Astrocyte (in vitro differentiated cells and primary cell): ENCODE measurements around the gene CYRIA. TPM values are rescaled to one million over a fixed set of nuclear protein-coding genes. Genes with fewer than 3 reads are reported as not detected.

Source experiments
- DNase-seq: peaks from one replicate; pipeline ENCODE4 v3.0.0-alpha.2; 2010; ENCODE audit warnings: low read depth
- FAIRE-seq: peaks from 2 replicates; lab custom pipeline; 2011; peaks lifted over from hg19 to GRCh38; lab: Jason Lieb, UNC
- H2AFZ ChIP-seq: 2 replicates; pipeline ENCODE4 v1.6.0; 2012; ENCODE audit warnings: low read depth, low read length, inconsistent platforms
- H3K27ac ChIP-seq: 2 replicates; pipeline ENCODE4 v1.5.1; 2011; ENCODE audit warnings: low read depth, low read length, inconsistent platforms
- H3K27me3 ChIP-seq: 2 replicates; pipeline ENCODE4 v1.6.0; 2011; ENCODE audit warnings: low read length, inconsistent platforms; ENCODE audit not compliant: insufficient read depth
- H3K36me3 ChIP-seq: 2 replicates; pipeline ENCODE4 v1.5.1; 2011; ENCODE audit warnings: low read length, inconsistent platforms; ENCODE audit not compliant: insufficient read depth
- H3K4me1 ChIP-seq: 2 replicates; pipeline ENCODE4 v1.5.1; 2011; ENCODE audit warnings: low read length, inconsistent platforms; ENCODE audit not compliant: insufficient read depth
- H3K4me2 ChIP-seq: 2 replicates; pipeline ENCODE4 v1.6.0; 2012; ENCODE audit warnings: low read length, inconsistent platforms
- H3K4me3 ChIP-seq: 2 replicates; pipeline ENCODE4 v1.5.1; 2011; ENCODE audit warnings: low read depth, mild to moderate bottlenecking, low read length, inconsistent platforms; ENCODE audit not compliant: insufficient read depth
- H3K79me2 ChIP-seq: 2 replicates; pipeline ENCODE4 v1.6.0; 2012; ENCODE audit warnings: mild to moderate bottlenecking, low read length, inconsistent platforms; ENCODE audit not compliant: insufficient read depth
- H3K9ac ChIP-seq: 2 replicates; pipeline ENCODE4 v1.6.0; 2012; ENCODE audit warnings: mild to moderate bottlenecking, low read length, inconsistent platforms
- H3K9me3 ChIP-seq: 2 replicates; pipeline ENCODE4 v1.5.1; 2012; ENCODE audit warnings: low read depth, mild to moderate bottlenecking, low read length, inconsistent platforms; ENCODE audit not compliant: insufficient read depth
- H4K20me1 ChIP-seq: 2 replicates; pipeline ENCODE4 v1.6.0; 2012; ENCODE audit warnings: low read length, inconsistent platforms; ENCODE audit not compliant: insufficient read depth
- H3K27ac Mint-ChIP-seq: one replicate; pipeline ENCODE4 v1.8.0; 2021; ENCODE audit warnings: mild to moderate bottlenecking, mixed read lengths; ENCODE audit not compliant: unreplicated experiment
- H3K27me3 Mint-ChIP-seq: one replicate; pipeline ENCODE4 v1.8.0; 2021; ENCODE audit warnings: low read depth, mixed read lengths; ENCODE audit not compliant: unreplicated experiment
- H3K36me3 Mint-ChIP-seq: one replicate; pipeline ENCODE4 v1.8.0; 2021; ENCODE audit warnings: low read depth, mixed read lengths; ENCODE audit not compliant: unreplicated experiment
- H3K4me1 Mint-ChIP-seq: one replicate; pipeline ENCODE4 v1.8.0; 2021; ENCODE audit warnings: low read depth, mixed read lengths; ENCODE audit not compliant: unreplicated experiment
- H3K4me3 Mint-ChIP-seq: one replicate; pipeline ENCODE4 v1.8.0; 2021; ENCODE audit warnings: mild to moderate bottlenecking, moderate library complexity, mixed read lengths; ENCODE audit not compliant: unreplicated experiment
- H3K9me3 Mint-ChIP-seq: one replicate; pipeline ENCODE4 v1.8.0; 2021; ENCODE audit warnings: mild to moderate bottlenecking, mixed read lengths; ENCODE audit not compliant: unreplicated experiment
- EZH2 ChIP-seq: IDR thresholded peaks from 2 replicates; pipeline ENCODE4 v1.6.1; 2012; ENCODE audit warnings: mild to moderate bottlenecking, low read length, inconsistent platforms; ENCODE audit not compliant: insufficient read depth
- total RNA-seq: library from RNA; stranded (reverse); gene quantifications from 2 replicates; pipeline ENCODE4 v1.2.1, GENCODE V29; 2021
- TF ChIP-seq, protein P1 (sequence below): IDR thresholded peaks from 2 replicates; pipeline ENCODE4 v1.5.1; 2011; ENCODE audit warnings: low read depth, mild to moderate bottlenecking, inconsistent platforms, low read length, moderate library complexity; ENCODE audit not compliant: insufficient read depth

CYRIA gene
- total RNA-seq, 1 donor from 2014 or later: 4.9 TPM

DNA sequence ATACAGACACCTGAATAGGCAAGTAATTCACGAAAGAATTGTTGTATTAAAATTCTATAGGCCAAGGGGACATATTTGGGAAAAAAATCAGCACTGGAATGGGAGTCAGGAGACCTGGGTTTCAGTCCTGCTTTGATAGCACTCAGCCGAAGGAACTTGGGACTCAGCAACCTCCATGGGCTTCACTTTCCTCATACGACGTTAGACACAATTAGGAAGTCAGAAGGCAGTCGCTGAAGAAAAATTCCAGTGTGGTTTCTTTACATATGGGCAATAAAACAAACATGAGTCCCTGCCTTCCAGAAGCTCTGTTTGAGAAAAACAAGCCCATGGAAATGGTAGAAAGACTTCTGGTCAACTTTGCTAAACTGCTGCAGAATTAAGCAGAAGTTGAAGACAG lies 15.1 kb upstream of the CYRIA start:
- H3K9me3 Mint-ChIP-seq: peaks cover 2% of the 10 kb centered on the region
- H3K27me3 ChIP-seq: no peaks in the 10 kb centered on the region
- no peak overlapping the region for H2AFZ ChIP-seq
- FAIRE-seq (no peak), DNase-seq (no peak)
- H3K27ac ChIP-seq: no peak overlapping the region
- H4K20me1 ChIP-seq: no peaks in the 10 kb centered on the region
- peaks cover 2% of the 10 kb centered on the region for H3K4me1 Mint-ChIP-seq
- no peaks in the 10 kb centered on the region for H3K36me3 Mint-ChIP-seq
- peaks cover 10% of the 10 kb centered on the region for H3K27me3 Mint-ChIP-seq
- H3K9me3 ChIP-seq: no peaks in the 10 kb centered on the region
- no peak for TF ChIP-seq EZH2
- TF ChIP-seq, protein P1, sequence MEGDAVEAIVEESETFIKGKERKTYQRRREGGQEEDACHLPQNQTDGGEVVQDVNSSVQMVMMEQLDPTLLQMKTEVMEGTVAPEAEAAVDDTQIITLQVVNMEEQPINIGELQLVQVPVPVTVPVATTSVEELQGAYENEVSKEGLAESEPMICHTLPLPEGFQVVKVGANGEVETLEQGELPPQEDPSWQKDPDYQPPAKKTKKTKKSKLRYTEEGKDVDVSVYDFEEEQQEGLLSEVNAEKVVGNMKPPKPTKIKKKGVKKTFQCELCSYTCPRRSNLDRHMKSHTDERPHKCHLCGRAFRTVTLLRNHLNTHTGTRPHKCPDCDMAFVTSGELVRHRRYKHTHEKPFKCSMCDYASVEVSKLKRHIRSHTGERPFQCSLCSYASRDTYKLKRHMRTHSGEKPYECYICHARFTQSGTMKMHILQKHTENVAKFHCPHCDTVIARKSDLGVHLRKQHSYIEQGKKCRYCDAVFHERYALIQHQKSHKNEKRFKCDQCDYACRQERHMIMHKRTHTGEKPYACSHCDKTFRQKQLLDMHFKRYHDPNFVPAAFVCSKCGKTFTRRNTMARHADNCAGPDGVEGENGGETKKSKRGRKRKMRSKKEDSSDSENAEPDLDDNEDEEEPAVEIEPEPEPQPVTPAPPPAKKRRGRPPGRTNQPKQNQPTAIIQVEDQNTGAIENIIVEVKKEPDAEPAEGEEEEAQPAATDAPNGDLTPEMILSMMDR: no peak
- no peak overlapping the region for H3K4me3 ChIP-seq
- H3K79me2 ChIP-seq: no peaks in the 10 kb centered on the region
- no peaks in the 10 kb centered on the region for H3K36me3 ChIP-seq
- no peaks in the 10 kb centered on the region for H3K4me1 ChIP-seq
- H3K9ac ChIP-seq: no peak overlapping the region
- no peak overlapping the region for H3K27ac Mint-ChIP-seq
- no peak overlapping the region for H3K4me2 ChIP-seq
- H3K4me3 Mint-ChIP-seq: no peak overlapping the region

DNA sequence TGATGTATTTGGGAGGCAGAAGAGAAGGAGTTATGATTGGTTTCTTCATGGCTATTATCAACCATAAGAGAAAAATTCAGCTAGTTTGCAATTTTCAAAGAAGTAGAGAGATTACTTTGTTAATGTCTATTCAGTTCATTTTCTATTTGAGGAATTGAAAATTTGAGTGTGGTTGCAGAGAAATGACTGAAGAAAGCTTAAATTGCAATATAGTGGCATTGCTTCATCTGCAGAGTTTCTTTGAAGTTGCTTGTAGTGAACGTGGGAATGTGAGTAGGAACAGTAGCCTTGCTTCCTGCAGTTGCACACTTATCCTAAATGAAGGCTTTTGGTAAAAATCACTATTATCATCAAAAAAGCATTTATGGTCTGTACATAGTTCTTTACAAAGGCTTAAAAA lies 14.7 kb upstream of the CYRIA start:
- no peak overlapping the region for H3K4me3 ChIP-seq
- no peak overlapping the region for H3K4me3 Mint-ChIP-seq
- no peaks in the 10 kb centered on the region for H3K9me3 ChIP-seq
- H3K4me1 ChIP-seq: no peaks in the 10 kb centered on the region
- no peak overlapping the region for H3K9ac ChIP-seq
- H2AFZ ChIP-seq: no peak overlapping the region
- H3K4me1 Mint-ChIP-seq: peaks cover 2% of the 10 kb centered on the region
- H3K27ac Mint-ChIP-seq: no peak overlapping the region
- H4K20me1 ChIP-seq: no peaks in the 10 kb centered on the region
- no peak overlapping the region for H3K27ac ChIP-seq
- H3K36me3 ChIP-seq: no peaks in the 10 kb centered on the region
- no peak for FAIRE-seq
- H3K27me3 ChIP-seq: no peaks in the 10 kb centered on the region
- H3K4me2 ChIP-seq: no peak overlapping the region
- peaks cover 10% of the 10 kb centered on the region for H3K27me3 Mint-ChIP-seq
- H3K9me3 Mint-ChIP-seq: peaks cover 2% of the 10 kb centered on the region
- TF ChIP-seq EZH2: no peak
- TF ChIP-seq, protein P1: no peak
- DNase-seq: no peak
- H3K36me3 Mint-ChIP-seq: no peaks in the 10 kb centered on the region
- no peaks in the 10 kb centered on the region for H3K79me2 ChIP-seq

DNA sequence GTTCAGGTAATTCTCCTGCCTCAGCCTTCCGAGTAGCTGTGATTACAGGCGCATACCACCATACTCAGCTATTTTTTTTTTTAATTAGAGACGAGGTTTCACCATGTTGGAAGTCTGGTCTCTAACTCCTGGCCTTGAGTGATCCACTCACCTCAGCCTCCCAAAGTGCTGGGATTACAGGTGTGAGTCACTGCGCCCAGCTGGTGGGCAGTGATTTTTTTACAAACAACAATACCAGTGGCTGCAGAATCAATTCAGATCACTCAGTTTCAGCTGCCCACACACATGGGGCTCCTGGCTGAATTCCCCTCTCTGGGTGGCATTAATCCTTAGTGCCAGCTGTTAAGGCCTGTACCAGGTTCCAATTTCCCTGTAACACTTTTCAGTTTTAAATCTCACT lies 13.3 kb upstream of the CYRIA start:
- FAIRE-seq (no peak), DNase-seq (no peak)

More for the DNA sequence above, 13.3 kb upstream of the CYRIA start:
- Mint-ChIP-seq H3K4me1 (peaks cover 2% of the 10 kb centered on the region), H3K27me3 (peaks cover 7% of the 10 kb centered on the region), H3K9me3 (peaks cover 6% of the 10 kb centered on the region), H3K4me3 (no peak overlapping the region), H3K27ac (no peak overlapping the region), H3K36me3 (no peaks in the 10 kb centered on the region)
- no peak overlapping the region for H3K4me3 ChIP-seq
- H3K36me3 ChIP-seq: no peaks in the 10 kb centered on the region
- no peak overlapping the region for H2AFZ ChIP-seq
- H3K4me1 ChIP-seq: no peaks in the 10 kb centered on the region
- no peak overlapping the region for H3K9ac ChIP-seq
- H4K20me1 ChIP-seq: no peaks in the 10 kb centered on the region
- H3K4me2 ChIP-seq: no peak overlapping the region
- no peak overlapping the region for H3K27ac ChIP-seq
- no peaks in the 10 kb centered on the region for H3K27me3 ChIP-seq
- no peaks in the 10 kb centered on the region for H3K9me3 ChIP-seq
- TF ChIP-seq, protein P1: no peak
- no peak for TF ChIP-seq EZH2
- H3K79me2 ChIP-seq: no peaks in the 10 kb centered on the region
